M059J (cell line): Measurements from ENCODE around the gene OLFM4. TPM values are rescaled to one million over a fixed set of nuclear protein-coding genes. Genes with fewer than 3 reads are reported as not detected.

Experiments
- DNase-seq: peaks from one replicate; pipeline ENCODE4 v3.0.0-alpha.2; 2012; ENCODE audit warnings: low read depth
- total RNA-seq: library from RNA; depleted of rRNA; stranded (reverse); fragments of >200 nt; shearing (Covaris generic); gene quantifications from 2 replicates; pipeline ENCODE4 v1.2.3, GENCODE V29; 2014

OLFM4 gene
- total RNA-seq, 1 experiment from 2014 or later, result not detected

GRCh38 chr13:53014495-53015443, 13.8 kb upstream of the OLFM4 start:
- no peak for DNase-seq

GRCh38 chr13:53015971-53016370, 12.6 kb upstream of the OLFM4 start:
- no peak for DNase-seq

- DNase-seq, result no peak
Measured at GRCh38 chr13:53017433-53017970, 11.1 kb upstream of the OLFM4 start.

GRCh38 chr13:53018690-53019647, 9.6 kb upstream of the OLFM4 start:
- no peak for DNase-seq

GRCh38 chr13:53020764-53021335, 7.8 kb upstream of the OLFM4 start:
- no peak for DNase-seq

GRCh38 chr13:53023246-53023645, 5.4 kb upstream of the OLFM4 start:
- no peak for DNase-seq

GRCh38 chr13:53028063-53028462, 550 bp upstream of the OLFM4 start:
- DNase-seq, result no peak

- no peak for DNase-seq
Measured at GRCh38 chr13:53032849-53033248, 4.2 kb downstream of the OLFM4 start.

- no peak for DNase-seq
Measured at GRCh38 chr13:53038993-53039392, 10.4 kb downstream of the OLFM4 start.

- no peak for DNase-seq
Measured at GRCh38 chr13:53041968-53042516, 13.4 kb downstream of the OLFM4 start.

GRCh38 chr13:53042877-53043276, 14.3 kb downstream of the OLFM4 start:
- no peak for DNase-seq

GRCh38 chr13:53043398-53043797, 14.8 kb downstream of the OLFM4 start:
- DNase-seq, result no peak

- no peak for DNase-seq
Measured at GRCh38 chr13:53045189-53045588, 16.6 kb downstream of the OLFM4 start.

- DNase-seq, result no peak
Measured at GRCh38 chr13:53048880-53049279, 20.3 kb downstream of the OLFM4 start.

GRCh38 chr13:53050151-53050550, 21.5 kb downstream of the OLFM4 start:
- DNase-seq, result no peak

- no peak for DNase-seq
Measured at GRCh38 chr13:53052675-53053074, 24.1 kb downstream of the OLFM4 start.

GRCh38 chr13:53054569-53054968, 26.0 kb downstream of the OLFM4 start:
- no peak for DNase-seq

- DNase-seq, result no peak
Measured at GRCh38 chr13:53058065-53058679, 29.6 kb downstream of the OLFM4 start.

- no peak for DNase-seq
Measured at GRCh38 chr13:53060840-53061490, 32.4 kb downstream of the OLFM4 start.

- no peak for DNase-seq
Measured at GRCh38 chr13:53064731-53065130, 36.1 kb downstream of the OLFM4 start.
